PC-9 (cell line): ENCODE results near the gene LONRF3. TPM values are rescaled to one million over a fixed set of nuclear protein-coding genes. Genes with fewer than 3 reads are reported as not detected.

Source experiments
- BruUV-seq: library from RNA; stranded (reverse); fragments of 400-500 nt; replicated peaks from 2 replicates; lab custom pipeline; 2021; lab: Mats Ljungman, UMichigan
- CTCF ChIA-PET: fragments of 300-600 bp; sonication (Branson Sonifier 250); formaldehyde crosslinking; loops from one replicate; lab custom pipeline; 2022; ENCODE audit warnings: antibody characterized with exemption; lab: Charles Lee
- POLR2A ChIA-PET: fragments of 300-600 bp; sonication (Branson Sonifier 250); formaldehyde crosslinking; loops from one replicate; lab custom pipeline; 2022; ENCODE audit warnings: antibody characterized with exemption; ENCODE audit not compliant: unreplicated experiment; lab: Charles Lee
- DNase-seq, 2 experiments: peaks; one replicate each; pipeline versions ENCODE4 v3.0.0 to v3.0.0-alpha.2; 2015 to 2022; ENCODE audit warnings: mixed read lengths in 1 of 2
- H2AFZ ChIP-seq: fragments of 200-600 bp; sonication (generic); 2 replicates; pipeline ENCODE4 v1.8.1; 2017; ENCODE audit warnings: antibody characterized with exemption
- H3F3A ChIP-seq: fragments of 200-600 bp; sonication (generic); 2 replicates; pipeline ENCODE4 v1.8.1; 2017; ENCODE audit warnings: antibody characterized with exemption, mild to moderate bottlenecking, low read depth; ENCODE audit not compliant: insufficient read depth
- H3K27ac ChIP-seq: fragments of 200-600 bp; sonication (generic); 2 replicates; pipeline ENCODE4 v1.6.1; 2016; ENCODE audit warnings: mixed run types
- H3K27me3 ChIP-seq: fragments of 200-600 bp; sonication (generic); 2 replicates; pipeline ENCODE4 v1.6.1; 2016; ENCODE audit warnings: low read depth, mixed run types; ENCODE audit not compliant: insufficient read depth
- H3K36me3 ChIP-seq: fragments of 200-600 bp; sonication (generic); 2 replicates; pipeline ENCODE4 v1.6.1; 2016; ENCODE audit warnings: low read depth, mixed run types
- H3K4me1 ChIP-seq: fragments of 200-600 bp; sonication (generic); replicated peaks from 2 replicates; pipeline ENCODE4 v1.6.1; 2016; ENCODE audit warnings: mixed run types; ENCODE audit not compliant: insufficient read depth
- H3K4me2 ChIP-seq: fragments of 200-600 bp; sonication (generic); 2 replicates; pipeline ENCODE4 v1.6.1; 2017; ENCODE audit warnings: mixed run types
- H3K4me3 ChIP-seq: fragments of 200-600 bp; sonication (generic); 2 replicates; pipeline ENCODE4 v1.6.1; 2016; ENCODE audit warnings: mixed run types
- H3K79me2 ChIP-seq: fragments of 200-600 bp; sonication (generic); 2 replicates; pipeline ENCODE4 v1.6.1; 2017; ENCODE audit warnings: low read depth, mixed run types
- H3K9me2 ChIP-seq: fragments of 200-600 bp; sonication (generic); 2 replicates; pipeline ENCODE4 v1.8.1; 2017; ENCODE audit warnings: mild to moderate bottlenecking; ENCODE audit not compliant: insufficient read depth
- H3K9me3 ChIP-seq: fragments of 200-600 bp; sonication (generic); 2 replicates; pipeline ENCODE4 v1.8.1; 2016; ENCODE audit warnings: low read depth; ENCODE audit not compliant: insufficient read depth
- H4K20me1 ChIP-seq: fragments of 200-600 bp; sonication (generic); 2 replicates; pipeline ENCODE4 v1.8.1; 2017; ENCODE audit not compliant: insufficient read depth
- EZH2 ChIP-seq: fragments of 200-600 bp; sonication (generic); IDR thresholded peaks from 2 replicates; pipeline ENCODE4 v1.8.0; 2017; ENCODE audit warnings: antibody characterized with exemption, low read depth
- intact Hi-C: fragments of 100-400 bp; cut with micrococcal nuclease; formaldehyde crosslinking; loops from one replicate; pipeline ENCODE4 v1.10.0; 2022; ENCODE audit not compliant: unreplicated experiment
- total RNA-seq: library from RNA; stranded (reverse); gene quantifications from 2 replicates; pipeline ENCODE4 v1.2.3, GENCODE V29; 2021
- TF ChIP-seq, protein P1 (sequence below): fragments of 200-600 bp; sonication (generic); conservative IDR thresholded peaks from 2 replicates; pipeline ENCODE4 v1.6.1; 2017; ENCODE audit warnings: mixed run types, antibody characterized with exemption, mild to moderate bottlenecking, moderate library complexity

The LONRF3 gene
- total RNA-seq, 1 experiment from 2014 or later, result 6.3 TPM

GRCh38 chrX:119063428-119063827 lies 89.0 kb downstream of the LONRF3 start:
- DNase-seq, result no peak
- no peaks in the 10 kb centered on the region for H3K79me2 ChIP-seq
- no TSS peak for BruUV-seq
- H3K36me3 ChIP-seq, result no peaks in the 10 kb centered on the region
- H3K9me2 ChIP-seq, result no peaks in the 10 kb centered on the region
- H4K20me1 ChIP-seq, result no peaks in the 10 kb centered on the region
- no peak overlapping the region for H3K4me3 ChIP-seq
- CTCF ChIA-PET, result no interaction called here
- no peak overlapping the region for H3K27ac ChIP-seq
- H3K4me1 ChIP-seq, result no peaks in the 10 kb centered on the region
- no peak overlapping the region for H2AFZ ChIP-seq
- H3K9me3 ChIP-seq, result no peaks in the 10 kb centered on the region
- no peaks in the 10 kb centered on the region for H3F3A ChIP-seq
- H3K4me2 ChIP-seq, result no peak overlapping the region
- POLR2A ChIA-PET, result no interaction called here
- intact Hi-C loops, result loop anchor here (10.0 kb wide), 1 partner anchor 609 kb away; no protein-coding TSS in a partner anchor
- H3K27me3 ChIP-seq, result peaks cover 3% of the 10 kb centered on the region; the same call in 1 of the 2 replicates
- TF ChIP-seq, protein P1, sequence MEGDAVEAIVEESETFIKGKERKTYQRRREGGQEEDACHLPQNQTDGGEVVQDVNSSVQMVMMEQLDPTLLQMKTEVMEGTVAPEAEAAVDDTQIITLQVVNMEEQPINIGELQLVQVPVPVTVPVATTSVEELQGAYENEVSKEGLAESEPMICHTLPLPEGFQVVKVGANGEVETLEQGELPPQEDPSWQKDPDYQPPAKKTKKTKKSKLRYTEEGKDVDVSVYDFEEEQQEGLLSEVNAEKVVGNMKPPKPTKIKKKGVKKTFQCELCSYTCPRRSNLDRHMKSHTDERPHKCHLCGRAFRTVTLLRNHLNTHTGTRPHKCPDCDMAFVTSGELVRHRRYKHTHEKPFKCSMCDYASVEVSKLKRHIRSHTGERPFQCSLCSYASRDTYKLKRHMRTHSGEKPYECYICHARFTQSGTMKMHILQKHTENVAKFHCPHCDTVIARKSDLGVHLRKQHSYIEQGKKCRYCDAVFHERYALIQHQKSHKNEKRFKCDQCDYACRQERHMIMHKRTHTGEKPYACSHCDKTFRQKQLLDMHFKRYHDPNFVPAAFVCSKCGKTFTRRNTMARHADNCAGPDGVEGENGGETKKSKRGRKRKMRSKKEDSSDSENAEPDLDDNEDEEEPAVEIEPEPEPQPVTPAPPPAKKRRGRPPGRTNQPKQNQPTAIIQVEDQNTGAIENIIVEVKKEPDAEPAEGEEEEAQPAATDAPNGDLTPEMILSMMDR, result no peak
- TF ChIP-seq EZH2, result no peak

GRCh38 chrX:119067023-119067739 lies 92.8 kb downstream of the LONRF3 start:
- intact Hi-C loops, result loop anchor here (1.0 to 10.0 kb wide), 5 partner anchors 62 to 612 kb away; no protein-coding TSS in a partner anchor
- Histone ChIP-seq H3K4me1 (no peaks in the 10 kb centered on the region), H3K36me3 (no peaks in the 10 kb centered on the region), H3F3A (no peaks in the 10 kb centered on the region), H4K20me1 (no peaks in the 10 kb centered on the region), H3K9me3 (no peaks in the 10 kb centered on the region), H2AFZ (no peak overlapping the region), H3K79me2 (no peaks in the 10 kb centered on the region), H3K4me2 (no peak overlapping the region), H3K9me2 (no peaks in the 10 kb centered on the region), H3K27me3 (peaks cover 5% of the 10 kb centered on the region; the same call in 1 of the 2 replicates), H3K4me3 (no peak overlapping the region), H3K27ac (no peak overlapping the region)
- ChIA-PET CTCF (interaction anchor here (0.5 to 1.4 kb wide), 52 partner anchors 8 to 755 kb away, joined by 3 to 32 read pairs (median 6); no protein-coding TSS in a partner anchor), POLR2A (no interaction called here)
- DNase-seq, result peak; percentile 52 to 71
- no TSS peak for BruUV-seq
- no peak for TF ChIP-seq EZH2
- TF ChIP-seq, protein P1, result peak; percentile 93

Other genes with a start within 250 kb of the LONRF3 start
- gene IL13RA1, start 247.0 kb upstream of the LONRF3 start, total RNA-seq, result 85.3 and 106 TPM in 2 replicates
- gene ZCCHC12, start 150.8 kb upstream of the LONRF3 start, total RNA-seq, result not detected in 2 replicates
- not detected in 2 replicates for gene CT47C1, start 98.4 kb downstream of the LONRF3 start, total RNA-seq
- gene KIAA1210, start 153.2 kb downstream of the LONRF3 start, total RNA-seq, result not detected in 2 replicates